Measurements from ENCODE around the gene SLC44A1. TPM values are rescaled to one million over a fixed set of nuclear protein-coding genes. Genes with fewer than 3 reads are reported as not detected.

The SLC44A1 gene
- polyA plus RNA-seq, 1 of the 3 experiments (the other 2 are of a cell fraction) = 4.5 TPM

- Histone ChIP-seq H2AFZ (ENCODE audit: low read depth) (no peak overlapping the region), H3K27me3 (ENCODE audit: insufficient read depth) (no peaks in the 10 kb centered on the region), H3K4me1 (ENCODE audit: control insufficient read depth in 1 of 2, insufficient read depth in 2 of 2, low read depth in 1 of 2, low read length in 1 of 2) (peaks cover 0 to 6% of the 10 kb centered on the region in 2 experiments; a peak in 2 of 4 replicates), H3K79me2 (ENCODE audit: insufficient read depth) (no peaks in the 10 kb centered on the region), H3K4me2 (no peak overlapping the region), H3F3A (replicated peaks; ENCODE audit: insufficient read depth) (no peaks in the 10 kb centered on the region), H3K9me3 (no peaks in the 10 kb centered on the region), H3K36me3 (replicated peaks in 1 of 2; ENCODE audit: control insufficient read depth in 1 of 2, insufficient read depth in 2 of 2, low read length in 1 of 2) (peaks cover 0 to 8% of the 10 kb centered on the region in 2 experiments), H3K9ac (no peak overlapping the region), H3K9me2 (no peaks in the 10 kb centered on the region), H4K20me1 (ENCODE audit: insufficient read depth) (no peaks in the 10 kb centered on the region), H3K27ac (ENCODE audit: low read depth in 2 of 2, low read length in 1 of 2) (peak overlapping the region in 1 of 2 experiments; percentile 5; a peak in 1 of 4 replicates), H3K4me3 (ENCODE audit: low read depth in 2 of 2, low read length in 1 of 2) (no peak overlapping the region)
- TF ChIP-seq NRF1 (IDR thresholded peaks at IDR 0.05; ENCODE audit: low read depth, low read length) (no peak), MXI1 (IDR thresholded peaks at IDR 0.05; ENCODE audit: low read depth, low read length) (no peak), ELF1 (IDR thresholded peaks at IDR 0.05) (no peak), USF2 (IDR thresholded peaks at IDR 0.05; ENCODE audit: borderline replicate concordance, low read depth, low read length) (no peak), PBX3 (IDR thresholded peaks at IDR 0.05) (no peak), YY1 (IDR thresholded peaks at IDR 0.05; ENCODE audit: low read depth) (no peak), RAD21 (IDR thresholded peaks at IDR 0.05; ENCODE audit: low read length) (no peak), JUND (IDR thresholded peaks at IDR 0.05) (no peak), RFX5 (IDR thresholded peaks at IDR 0.05; ENCODE audit: low read length) (no peak), EP300 (IDR thresholded peaks at IDR 0.05; ENCODE audit: borderline replicate concordance in 1 of 2, low read depth in 1 of 2, low read length in 1 of 2) (no peak), FOXJ3 (CRISPR knock-in tag; IDR thresholded peaks at IDR 0.05) (no peak), ZBTB33 (IDR thresholded peaks at IDR 0.05; ENCODE audit: borderline replicate concordance, low read depth) (no peak), CTCF (IDR thresholded peaks at IDR 0.05) (no peak), CHD2 (IDR thresholded peaks at IDR 0.05; ENCODE audit: low read length, partially characterized antibody) (no peak), FOSL2 (IDR thresholded peaks at IDR 0.05; ENCODE audit: borderline replicate concordance, low read depth) (no peak), SMC3 (IDR thresholded peaks at IDR 0.05; ENCODE audit: low read depth, low read length) (no peak), SIN3A (IDR thresholded peaks at IDR 0.05; ENCODE audit: borderline replicate concordance, low read depth, low read length) (no peak), RCOR1 (IDR thresholded peaks at IDR 0.05; ENCODE audit: low read length) (no peak), REST (IDR thresholded peaks at IDR 0.05; ENCODE audit: low read depth, low read length) (no peak), MEF2A (IDR thresholded peaks at IDR 0.05; ENCODE audit: borderline replicate concordance, low read depth) (no peak)
- ChIA-PET POLR2A (no interaction called here), CTCF (interaction anchor here (0.6 to 5.3 kb wide), 5 partner anchors 8 to 148 kb away, joined by 3 to 21 read pairs (median 4); partner anchors contain the start of gene SLC44A1)
- DNase-seq = peak; percentile 21
- WGBS (ENCODE audit: low lambda C conversion rate) = 97% methylated on average over 1 of the region's 1 CpG
Observed at GRCh38 chr9:105392531-105392930, 148.1 kb downstream of the SLC44A1 start.
